Stimulated activated naive CD4-positive, alpha-beta T cell (primary cell): ENCODE results near the gene TBC1D5.

Source experiments
- DNase-seq, 6 experiments: peaks; one replicate each; lab custom pipeline; 2025; lab: John Stamatoyannopoulos, UW

TBC1D5 gene

DNA sequence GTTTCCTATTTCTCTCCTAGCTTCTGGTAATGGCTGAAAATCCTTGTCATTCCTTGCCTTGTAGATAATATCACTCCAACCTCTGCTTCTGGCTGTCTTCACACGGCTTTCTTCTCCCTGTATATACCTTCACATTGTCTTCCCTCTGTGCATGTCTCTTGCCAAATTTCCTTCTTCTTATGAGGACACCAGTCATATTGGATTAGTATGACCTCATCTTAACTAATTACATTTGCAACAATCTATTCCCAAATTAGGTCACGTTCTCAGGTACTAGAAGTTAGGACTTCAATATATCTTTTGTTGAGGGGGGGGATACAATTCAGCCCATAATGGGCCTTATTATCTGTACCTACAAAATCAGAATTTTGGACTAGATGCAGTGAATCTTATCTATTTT is 440.3 kb downstream of the TBC1D5 start:
- DNase-seq, result no peak

GRCh38 chr3:17301271-17301670 is 441.2 kb downstream of the TBC1D5 start:
- DNase-seq, result no peak

DNA sequence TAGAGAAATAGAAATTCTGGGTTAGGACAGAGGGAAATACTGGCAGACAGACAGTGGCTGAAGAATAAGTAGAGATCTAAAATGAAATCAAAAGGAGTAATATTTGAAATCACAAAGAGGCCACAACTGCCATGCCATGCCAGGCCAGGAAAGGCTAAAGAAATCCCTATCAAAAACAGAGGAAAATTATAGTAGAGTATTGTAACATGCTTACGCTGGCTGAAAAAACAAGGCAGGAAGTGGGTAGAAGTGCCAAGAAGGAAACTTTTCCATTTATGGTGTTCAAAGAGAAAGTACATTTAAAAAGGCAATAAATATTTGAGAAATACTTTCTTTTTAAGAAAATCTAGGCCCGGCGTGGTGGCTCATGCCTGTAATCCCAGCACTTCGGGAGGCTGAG is 442.0 kb downstream of the TBC1D5 start:
- peak in 3 of 6 experiments; percentile 20 to 45 (median 31) for DNase-seq

DNA sequence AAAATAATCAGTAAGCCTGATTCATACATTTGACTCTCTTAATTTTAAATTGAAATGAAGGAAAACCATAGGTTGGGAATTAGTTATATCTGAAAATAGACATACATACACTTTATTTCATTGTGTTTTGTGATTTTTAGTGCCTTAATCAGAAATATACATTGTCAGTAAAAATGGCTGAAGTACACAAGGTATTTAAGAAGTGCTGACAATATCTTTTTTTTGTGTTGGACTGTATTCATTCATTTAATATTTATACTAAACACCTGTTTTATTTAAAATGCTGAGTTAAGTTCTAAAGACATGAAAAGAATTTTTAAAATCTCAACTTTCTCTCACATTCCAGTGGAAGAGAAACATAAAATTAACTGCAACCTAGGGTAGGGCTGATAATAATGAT is 444.4 kb downstream of the TBC1D5 start:
- no peak for DNase-seq

DNA sequence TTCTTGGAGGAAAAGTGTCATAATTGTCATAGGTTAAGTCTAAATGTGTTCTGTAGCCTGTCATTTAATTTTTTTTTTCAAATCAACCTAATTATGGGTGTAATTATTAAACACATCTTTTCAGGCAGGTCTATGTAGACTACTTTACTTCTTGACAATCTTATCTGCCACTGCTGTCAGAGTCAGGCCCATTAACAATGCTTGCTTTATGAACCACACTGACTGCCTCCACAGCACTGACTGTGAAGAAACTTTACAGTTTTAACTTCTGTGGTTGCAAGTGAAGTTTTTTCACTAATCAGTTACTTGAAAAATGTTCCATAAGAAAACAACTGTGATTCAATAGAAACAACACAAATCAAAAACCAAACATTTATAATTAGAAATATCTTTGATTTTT is 449.9 kb downstream of the TBC1D5 start:
- no peak for DNase-seq

DNA sequence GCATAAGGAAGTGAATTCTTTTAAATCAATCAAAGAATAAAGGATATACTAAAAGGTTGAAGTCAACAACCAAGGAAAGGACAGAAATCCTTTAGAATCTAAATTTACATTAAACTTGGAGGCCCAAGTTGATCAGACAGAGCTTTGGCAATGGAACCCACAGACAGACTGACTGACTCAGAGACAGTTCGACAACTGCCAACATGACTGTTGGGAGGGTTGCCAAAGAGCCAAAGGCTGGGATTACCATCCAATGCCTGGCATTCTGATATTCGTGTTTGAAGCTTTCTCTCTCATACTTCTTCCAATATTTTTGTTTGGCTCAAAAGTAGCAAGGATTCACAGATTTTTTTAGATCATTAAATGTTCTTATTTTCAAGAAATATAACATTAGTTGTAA is 451.5 kb downstream of the TBC1D5 start:
- DNase-seq, result no peak

GRCh38 chr3:17288839-17289399 is 453.5 kb downstream of the TBC1D5 start:
- no peak for DNase-seq

GRCh38 chr3:17287006-17287689 is 455.3 kb downstream of the TBC1D5 start:
- no peak for DNase-seq

DNA sequence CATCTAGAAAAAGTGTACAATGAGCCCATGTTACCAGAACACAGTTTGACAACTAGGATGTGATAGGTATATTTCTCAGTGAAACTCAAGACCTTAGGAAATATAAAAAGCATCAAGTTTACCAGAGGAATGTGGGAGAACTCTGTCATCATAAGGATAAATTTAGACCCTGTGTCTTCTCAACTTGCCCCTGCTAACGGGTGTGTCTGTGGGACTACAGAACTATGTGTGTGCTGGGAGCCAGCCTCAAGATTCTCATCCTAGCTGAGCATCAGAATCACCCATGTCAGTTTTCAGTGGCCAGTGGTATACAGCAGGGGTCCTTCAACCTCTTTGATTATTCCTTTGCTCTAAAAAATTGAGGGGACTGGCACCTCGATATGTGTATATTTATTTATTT is 464.4 kb downstream of the TBC1D5 start:
- DNase-seq, result no peak

DNA sequence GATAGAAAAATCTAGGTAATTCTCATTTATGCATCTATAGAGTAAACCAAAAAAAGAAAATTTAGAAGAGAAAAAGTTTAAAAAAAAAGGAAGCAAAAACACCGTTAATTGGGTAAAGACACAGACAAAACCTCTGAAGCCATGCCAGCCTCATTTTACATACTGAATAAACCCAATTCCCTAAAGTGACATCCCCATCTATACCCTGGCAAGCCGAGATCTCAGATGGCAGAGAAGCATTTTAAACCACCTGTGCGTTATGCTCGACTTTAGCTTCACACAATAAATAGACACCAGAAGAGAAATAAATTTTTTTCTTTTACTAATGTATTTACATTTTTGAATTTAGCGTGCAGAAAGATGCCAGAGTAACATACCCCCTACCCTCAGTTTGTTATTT is 475.6 kb downstream of the TBC1D5 start:
- no peak for DNase-seq

GRCh38 chr3:17261627-17262369 is 480.6 kb downstream of the TBC1D5 start:
- DNase-seq, result no peak

GRCh38 chr3:17260257-17260656 is 482.2 kb downstream of the TBC1D5 start:
- no peak for DNase-seq

GRCh38 chr3:17259685-17260084 is 482.7 kb downstream of the TBC1D5 start:
- no peak for DNase-seq

DNA sequence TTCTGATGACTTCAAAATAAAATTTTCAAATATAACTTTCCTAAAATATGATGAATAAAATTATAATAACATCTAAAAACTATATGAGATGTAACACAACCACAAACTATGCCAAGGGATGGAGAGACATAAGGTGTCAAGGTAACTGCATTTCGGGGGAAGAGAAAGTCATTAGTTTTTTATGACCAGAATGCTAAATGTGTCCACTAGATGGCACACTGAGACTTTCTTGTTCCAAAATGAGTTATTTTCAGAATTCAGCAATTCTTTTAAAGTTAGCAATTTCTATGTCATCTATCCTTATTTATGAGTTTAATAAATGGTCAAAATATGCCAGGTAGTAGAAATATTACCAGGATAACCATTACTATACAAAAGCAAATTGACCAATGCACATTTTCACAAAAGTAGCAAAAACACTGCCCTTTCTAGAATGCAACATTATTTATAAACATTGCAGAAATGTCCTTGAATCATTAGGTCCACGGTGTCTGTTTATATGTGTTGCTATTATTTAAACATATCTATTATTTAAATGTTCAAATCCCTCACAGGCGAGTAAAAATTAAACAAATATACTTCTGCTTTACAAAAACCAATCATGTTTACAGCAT is 483.5 kb downstream of the TBC1D5 start:
- peak in 3 of 6 experiments; percentile 2 to 56 (median 33) for DNase-seq

- no peak for DNase-seq
Observed at GRCh38 chr3:17257269-17257668, 485.2 kb downstream of the TBC1D5 start.

DNA sequence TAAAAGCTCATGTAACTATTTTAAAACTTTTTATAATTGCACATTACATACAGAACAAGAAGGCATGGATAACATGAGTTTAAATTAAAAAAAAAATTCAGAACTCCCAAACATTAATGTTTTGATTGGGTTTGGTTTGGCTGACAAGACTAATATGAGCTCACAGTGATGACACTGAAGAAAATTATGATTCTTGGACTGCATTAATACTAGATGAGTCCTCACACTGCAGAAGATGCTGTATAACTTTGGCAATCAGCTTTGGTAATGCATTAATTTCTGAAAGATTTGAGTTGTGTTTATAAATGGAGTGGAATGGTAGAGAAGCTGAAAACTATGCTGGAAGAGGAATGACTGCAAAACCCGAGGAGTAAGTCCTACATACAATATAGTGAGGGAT is 498.8 kb downstream of the TBC1D5 start:
- DNase-seq, result no peak

DNA sequence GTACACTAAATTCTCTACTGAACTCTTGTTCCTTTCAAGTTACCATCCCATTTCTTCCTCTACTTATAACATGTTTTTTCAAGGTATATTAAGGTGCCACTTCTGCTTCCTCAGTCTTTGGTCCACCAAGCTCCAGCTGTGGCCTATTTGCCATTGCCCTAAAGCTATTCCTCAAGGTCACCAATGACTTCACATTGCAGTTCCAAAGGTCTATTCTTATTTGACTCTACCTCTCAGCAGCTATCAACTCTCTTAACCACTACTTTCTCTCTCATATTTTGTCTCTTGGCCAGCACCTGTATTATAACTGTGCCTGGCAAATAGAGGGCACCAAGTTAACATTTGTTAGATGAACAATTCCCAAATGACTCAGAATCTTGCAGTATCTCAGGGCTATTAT is 503.0 kb downstream of the TBC1D5 start:
- no peak for DNase-seq

DNA sequence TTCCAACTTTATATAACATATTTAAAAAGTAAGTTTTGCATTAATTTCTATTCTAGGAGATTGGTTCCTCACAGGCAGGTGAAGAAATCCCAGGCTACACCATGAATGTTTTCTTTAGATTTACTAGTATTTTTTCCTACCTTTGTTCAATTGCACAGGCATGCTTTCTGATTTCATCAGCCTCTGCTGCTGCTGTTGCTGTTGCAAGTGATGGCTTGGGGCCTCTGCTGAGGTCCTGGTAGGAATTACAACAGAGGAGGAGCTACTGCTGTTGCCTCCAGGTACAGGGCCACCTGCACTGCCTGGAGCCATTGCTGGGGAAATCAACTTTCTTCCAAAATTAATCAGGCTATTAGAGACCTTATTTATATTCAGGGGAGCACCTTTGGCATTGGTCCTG is 504.4 kb downstream of the TBC1D5 start:
- DNase-seq, result no peak

DNA sequence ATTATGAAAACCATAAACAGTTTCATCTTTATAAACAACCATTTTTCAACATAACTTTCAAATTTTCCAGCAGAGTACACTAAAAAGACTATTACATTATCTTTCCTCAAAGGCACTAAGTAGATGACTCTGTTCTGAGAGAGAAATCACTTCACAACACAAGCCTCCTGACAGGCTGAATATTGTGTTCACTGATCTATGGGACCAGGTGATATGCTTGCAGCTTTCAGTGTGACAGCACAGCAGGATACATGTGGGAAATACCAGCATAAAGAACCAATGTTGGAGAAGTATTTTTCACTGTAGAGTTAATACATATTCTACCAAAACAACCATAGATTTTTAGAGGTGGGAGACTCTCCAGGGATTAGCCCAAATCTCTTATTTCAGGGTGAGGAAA is 507.1 kb downstream of the TBC1D5 start:
- no peak for DNase-seq

DNA sequence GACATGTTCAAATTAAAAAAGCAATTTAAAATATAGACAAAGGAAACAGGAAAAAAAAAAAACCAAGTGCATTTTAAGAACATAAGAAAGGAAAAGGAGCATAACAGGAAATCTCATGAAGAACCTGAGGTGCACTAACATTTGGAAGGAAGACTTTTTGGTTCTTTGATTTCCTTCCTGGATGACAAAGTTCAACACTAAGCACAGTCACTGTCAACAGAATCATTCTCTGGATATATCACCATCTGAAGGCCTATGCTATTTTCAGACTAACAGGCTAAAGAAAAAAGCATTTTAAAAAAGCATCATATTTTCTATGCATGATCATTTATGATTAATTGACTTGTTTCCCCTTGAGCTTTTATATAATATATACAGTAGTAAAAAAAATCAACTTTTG is 508.0 kb downstream of the TBC1D5 start:
- DNase-seq, result no peak

- peak in 4 of 6 experiments; percentile 10 to 67 (median 52) for DNase-seq
Observed at GRCh38 chr3:17233398-17233800, 509.0 kb downstream of the TBC1D5 start.

- DNase-seq, result no peak
Observed at GRCh38 chr3:17232442-17232841, 510.0 kb downstream of the TBC1D5 start.
